SU-DHL-6 (cell line): ENCODE measurements around the gene PPP2R5C.

Experiments
- EZH2phosphoT487 ChIP-seq: fragments of 200-600 bp; sonication (generic), shearing (Covaris generic); conservative IDR thresholded peaks from 2 replicates; pipeline ENCODE4 v1.6.1; 2018; ENCODE audit warnings: mild to moderate bottlenecking, antibody characterized with exemption, low read length, moderate library complexity, mixed read lengths
- TF ChIP-seq, protein P1 (sequence below): fragments of 200-600 bp; sonication (generic); IDR thresholded peaks from one replicate; pipeline ENCODE4 v1.5.1; 2017; ENCODE audit warnings: antibody characterized with exemption, mild to moderate bottlenecking, low read length, moderate library complexity; ENCODE audit not compliant: insufficient read depth, poor library complexity, severe bottlenecking

DNA sequence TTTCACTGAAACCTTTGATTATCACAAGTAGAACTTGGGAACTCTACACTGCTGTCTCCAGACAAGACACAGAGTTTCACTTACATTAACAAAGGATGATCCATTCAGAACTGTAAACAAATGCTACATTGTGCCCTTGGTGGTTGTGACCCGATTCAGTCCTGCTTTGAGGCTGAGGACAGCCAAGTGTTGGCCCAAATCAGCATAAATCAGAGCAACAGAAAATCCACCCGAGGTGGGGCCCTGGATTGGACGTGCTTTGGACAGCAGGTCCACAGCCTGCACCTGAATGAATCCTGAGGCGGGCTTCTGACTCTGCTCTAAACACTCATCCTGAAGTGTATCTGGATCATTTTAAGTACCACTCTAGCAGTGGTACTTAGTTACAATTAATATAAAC is 68.8 kb downstream of the PPP2R5C start:
- no peak for TF ChIP-seq EZH2phosphoT487
- TF ChIP-seq, protein P1, sequence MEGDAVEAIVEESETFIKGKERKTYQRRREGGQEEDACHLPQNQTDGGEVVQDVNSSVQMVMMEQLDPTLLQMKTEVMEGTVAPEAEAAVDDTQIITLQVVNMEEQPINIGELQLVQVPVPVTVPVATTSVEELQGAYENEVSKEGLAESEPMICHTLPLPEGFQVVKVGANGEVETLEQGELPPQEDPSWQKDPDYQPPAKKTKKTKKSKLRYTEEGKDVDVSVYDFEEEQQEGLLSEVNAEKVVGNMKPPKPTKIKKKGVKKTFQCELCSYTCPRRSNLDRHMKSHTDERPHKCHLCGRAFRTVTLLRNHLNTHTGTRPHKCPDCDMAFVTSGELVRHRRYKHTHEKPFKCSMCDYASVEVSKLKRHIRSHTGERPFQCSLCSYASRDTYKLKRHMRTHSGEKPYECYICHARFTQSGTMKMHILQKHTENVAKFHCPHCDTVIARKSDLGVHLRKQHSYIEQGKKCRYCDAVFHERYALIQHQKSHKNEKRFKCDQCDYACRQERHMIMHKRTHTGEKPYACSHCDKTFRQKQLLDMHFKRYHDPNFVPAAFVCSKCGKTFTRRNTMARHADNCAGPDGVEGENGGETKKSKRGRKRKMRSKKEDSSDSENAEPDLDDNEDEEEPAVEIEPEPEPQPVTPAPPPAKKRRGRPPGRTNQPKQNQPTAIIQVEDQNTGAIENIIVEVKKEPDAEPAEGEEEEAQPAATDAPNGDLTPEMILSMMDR: no peak
